ENCODE measurements around the gene TLCD4. TPM values are rescaled to one million over a fixed set of nuclear protein-coding genes. Genes with fewer than 3 reads are reported as not detected.

TLCD4 gene
- total RNA-seq, 1 experiment from 2014 or later: 1.8 TPM

DNA sequence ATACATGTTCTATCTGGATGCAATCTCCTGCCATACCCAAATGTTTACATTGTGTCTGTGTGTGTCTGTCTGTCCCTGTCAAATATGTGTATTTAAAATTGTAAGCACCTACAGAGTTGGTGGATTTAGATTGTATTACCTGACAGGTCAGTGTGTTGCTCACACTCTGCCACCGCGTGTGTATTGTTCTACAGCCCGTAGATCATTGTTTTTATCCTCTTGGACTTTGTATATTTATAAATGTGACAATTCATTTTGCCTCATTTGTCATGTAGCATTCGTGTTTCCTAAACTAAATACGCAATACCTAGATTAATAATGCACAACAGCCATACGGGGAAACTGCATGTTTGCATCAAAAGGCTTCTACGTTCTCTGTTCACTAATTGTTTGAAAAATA is 45.0 kb upstream of the TLCD4 start:
- Histone ChIP-seq H2AFZ (ENCODE audit: low read length) (no peak overlapping the region), H2BK5ac (ENCODE audit: insufficient read length, low read length) (no peak overlapping the region), H2AK5ac (ENCODE audit: insufficient read length, low read length) (no peak overlapping the region), H3T11ph (ENCODE audit: low read length) (no peak overlapping the region), H3K9ac (ENCODE audit: extremely low read depth, insufficient read length, low read length) (no peak overlapping the region), H2BK20ac (ENCODE audit: low read depth, low read length, poor library complexity, severe bottlenecking) (no peak overlapping the region), H3K4me1 (ENCODE audit: insufficient read depth, low read length) (no peaks in the 10 kb centered on the region), H3K4me2 (ENCODE audit: insufficient read depth, insufficient read length, low read length) (peak overlapping the region; percentile 74), H3K56ac (ENCODE audit: insufficient read length, low read depth, low read length) (no peak overlapping the region), H4K8ac (replicated peaks; ENCODE audit: insufficient read length, low read depth, low read length) (no peak overlapping the region), H4K5ac (ENCODE audit: insufficient read length, low read depth, low read length) (no peak overlapping the region), H3K79me2 (ENCODE audit: insufficient read depth, low read length) (no peaks in the 10 kb centered on the region), H2BK12ac (ENCODE audit: insufficient read length, low read depth, low read length) (no peak overlapping the region), H3K23me2 (ENCODE audit: insufficient read length, low read depth, low read length, poor library complexity, severe bottlenecking) (peaks cover 4% of the 10 kb centered on the region), H3K79me1 (ENCODE audit: insufficient read depth, low read depth, low read length, poor library complexity, severe bottlenecking) (no peaks in the 10 kb centered on the region), H2BK15ac (ENCODE audit: low read depth, low read length) (no peak overlapping the region), H4K20me1 (ENCODE audit: control insufficient read depth, insufficient read depth, insufficient read length) (no peaks in the 10 kb centered on the region), H2BK120ac (ENCODE audit: low read depth, low read length, poor library complexity, severe bottlenecking) (no peak overlapping the region), H3K27me3 (ENCODE audit: insufficient read depth, low read length) (no peaks in the 10 kb centered on the region), H4K91ac (ENCODE audit: insufficient read length, low read depth, low read length) (no peak overlapping the region), H3K14ac (ENCODE audit: insufficient read depth, low read length) (no peak overlapping the region), H3K9me3 (ENCODE audit: control insufficient read depth, low read depth, low read length) (no peaks in the 10 kb centered on the region), H3K27ac (ENCODE audit: insufficient read length, low read depth, low read length) (no peak overlapping the region), H3K23ac (ENCODE audit: insufficient read length, low read depth, low read length) (no peak overlapping the region), H3K4ac (ENCODE audit: low read depth, low read length) (no peak overlapping the region), H3K18ac (ENCODE audit: insufficient read length, low read depth, low read length) (no peak overlapping the region)
- H3K36me3 Mint-ChIP-seq (ENCODE audit: insufficient read depth in 1 of 3, low read depth in 3 of 3): no peaks in the 10 kb centered on the region
- peak overlapping the region; percentile 98 to 99 for H3K4me3 Mint-ChIP-seq
- peaks cover 7 to 9% of the 10 kb centered on the region in 2 experiments; a peak in 3 of 4 replicates for H3K4me1 Mint-ChIP-seq
- no peak for DNase-seq
- no peaks in the 10 kb centered on the region for H3K9me3 Mint-ChIP-seq
- no peaks in the 10 kb centered on the region; the same call in 1 of the 2 replicates for H3K27me3 Mint-ChIP-seq (ENCODE audit: low read depth)
- no peak overlapping the region for H3K27ac Mint-ChIP-seq
- WGBS (ENCODE audit: extremely low coverage, insufficient read length, low lambda C conversion rate): no CpG with 5 or more reads among the region's 7 CpGs
- TF ChIP-seq, protein P1, sequence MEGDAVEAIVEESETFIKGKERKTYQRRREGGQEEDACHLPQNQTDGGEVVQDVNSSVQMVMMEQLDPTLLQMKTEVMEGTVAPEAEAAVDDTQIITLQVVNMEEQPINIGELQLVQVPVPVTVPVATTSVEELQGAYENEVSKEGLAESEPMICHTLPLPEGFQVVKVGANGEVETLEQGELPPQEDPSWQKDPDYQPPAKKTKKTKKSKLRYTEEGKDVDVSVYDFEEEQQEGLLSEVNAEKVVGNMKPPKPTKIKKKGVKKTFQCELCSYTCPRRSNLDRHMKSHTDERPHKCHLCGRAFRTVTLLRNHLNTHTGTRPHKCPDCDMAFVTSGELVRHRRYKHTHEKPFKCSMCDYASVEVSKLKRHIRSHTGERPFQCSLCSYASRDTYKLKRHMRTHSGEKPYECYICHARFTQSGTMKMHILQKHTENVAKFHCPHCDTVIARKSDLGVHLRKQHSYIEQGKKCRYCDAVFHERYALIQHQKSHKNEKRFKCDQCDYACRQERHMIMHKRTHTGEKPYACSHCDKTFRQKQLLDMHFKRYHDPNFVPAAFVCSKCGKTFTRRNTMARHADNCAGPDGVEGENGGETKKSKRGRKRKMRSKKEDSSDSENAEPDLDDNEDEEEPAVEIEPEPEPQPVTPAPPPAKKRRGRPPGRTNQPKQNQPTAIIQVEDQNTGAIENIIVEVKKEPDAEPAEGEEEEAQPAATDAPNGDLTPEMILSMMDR (conservative IDR thresholded peaks at IDR 0.05): no peak

All from H9 (cell line).